ENCODE data around the gene NKAPD1. TPM values are rescaled to one million over a fixed set of nuclear protein-coding genes. Genes with fewer than 3 reads are reported as not detected.
A peak's percentile ranks its signal among the peaks of the same experiment; 100 is the strongest.

The NKAPD1 gene
- total RNA-seq, 4 donors from 2014 or later, result 3.0 to 24.0 (median 8.7) TPM

GRCh38 chr11:112127056-112127455 is 53.0 kb downstream of the NKAPD1 start:
- in situ Hi-C loops (cut with MboI; ENCODE audit: low pct_ligation_motif_present in 1 of 4, low pct_unique_long_range_greater_than_20kb in 1 of 4, low sequenced_read_pairs in 3 of 4) (no loop called here), intact Hi-C loops (cut with DNase I; ENCODE audit: low total_unique reads) (no loop called here)
- Histone ChIP-seq H3K27me3 (no peaks in the 10 kb centered on the region), H3K36me3 (no peaks in the 10 kb centered on the region), H3K9me3 (no peaks in the 10 kb centered on the region), H3K27ac (no peak overlapping the region), H3K4me1 (peaks cover 16 to 41% (median 25%) of the 10 kb centered on the region in 4 donors), H3K4me3 (no peak overlapping the region)
- 93 to 100% methylated on average over 1 to 2 of the region's 2 CpGs for WGBS, 2 donors (ENCODE audit: low coverage in 1 of 2)
- DNase-seq, result no peak
- TF ChIP-seq POLR2A (IDR thresholded peaks at IDR 0.05), result no peak
- no peak for TF ChIP-seq POLR2AphosphoS5 (IDR thresholded peaks at IDR 0.05)
- TF ChIP-seq CTCF (IDR thresholded peaks at IDR 0.05), result no peak
- TF ChIP-seq EP300 (IDR thresholded peaks at IDR 0.05; ENCODE audit: low read depth), result no peak

- Histone ChIP-seq H3K4me1 (peaks cover 23 to 55% (median 34%) of the 10 kb centered on the region in 4 donors), H3K27me3 (no peaks in the 10 kb centered on the region), H3K9me3 (no peaks in the 10 kb centered on the region), H3K27ac (peak overlapping the region; percentile 74 to 83 (median 76)), H3K36me3 (no peaks in the 10 kb centered on the region), H3K4me3 (no peak overlapping the region)
- intact Hi-C loops (cut with DNase I; ENCODE audit: low total_unique reads) (no loop called here), in situ Hi-C loops (cut with MboI; ENCODE audit: low pct_ligation_motif_present in 1 of 4, low pct_unique_long_range_greater_than_20kb in 1 of 4, low sequenced_read_pairs in 3 of 4) (no loop called here)
- no peak for TF ChIP-seq POLR2A (IDR thresholded peaks at IDR 0.05)
- TF ChIP-seq POLR2AphosphoS5 (IDR thresholded peaks at IDR 0.05), result peak in 1 of 3 donors; percentile 50
- TF ChIP-seq CTCF (IDR thresholded peaks at IDR 0.05), result no peak
- peak; percentile 90 for DNase-seq
- WGBS, 2 donors (ENCODE audit: low coverage in 1 of 2), result 33 to 40% methylated on average over 2 to 3 of the region's 3 CpGs
Measured at GRCh38 chr11:112128483-112129121, 54.5 kb downstream of the NKAPD1 start.

- 77 to 82% methylated on average over 4 to 5 of the region's 5 CpGs for WGBS, 2 donors (ENCODE audit: low coverage in 1 of 2)
- Histone ChIP-seq H3K27me3 (no peaks in the 10 kb centered on the region), H3K36me3 (no peaks in the 10 kb centered on the region), H3K4me3 (no peak overlapping the region), H3K27ac (peak overlapping the region; percentile 74 to 83 (median 76)), H3K4me1 (peaks cover 23 to 62% (median 39%) of the 10 kb centered on the region in 4 donors), H3K9me3 (no peaks in the 10 kb centered on the region)
- no peak for TF ChIP-seq CTCF (IDR thresholded peaks at IDR 0.05)
- TF ChIP-seq POLR2AphosphoS5 (IDR thresholded peaks at IDR 0.05), result no peak
- TF ChIP-seq POLR2A (IDR thresholded peaks at IDR 0.05), result no peak
- no peak for TF ChIP-seq EP300 (IDR thresholded peaks at IDR 0.05; ENCODE audit: low read depth)
- in situ Hi-C loops (cut with MboI; ENCODE audit: low pct_ligation_motif_present in 1 of 4, low pct_unique_long_range_greater_than_20kb in 1 of 4, low sequenced_read_pairs in 3 of 4), result no loop called here
- intact Hi-C loops (cut with DNase I; ENCODE audit: low total_unique reads), result loop anchor here (5.0 kb wide), 1 partner anchor 852 kb away; no protein-coding TSS in a partner anchor
- no peak for DNase-seq
Measured at GRCh38 chr11:112129656-112130055, 55.6 kb downstream of the NKAPD1 start.

- WGBS, 2 donors (ENCODE audit: low coverage in 1 of 2), result 40 to 52% methylated on average over 1 to 2 of the region's 2 CpGs
- peak overlapping the region; percentile 83 to 86 (median 84) for H3K27ac ChIP-seq
- intact Hi-C loops (cut with DNase I; ENCODE audit: low total_unique reads) (loop anchor here (5.0 kb wide), 1 partner anchor 855 kb away; no protein-coding TSS in a partner anchor), in situ Hi-C loops (cut with MboI; ENCODE audit: low pct_ligation_motif_present in 1 of 4, low pct_unique_long_range_greater_than_20kb in 1 of 4, low sequenced_read_pairs in 3 of 4) (no loop called here)
- H3K4me3 ChIP-seq, result no peak overlapping the region
- peaks cover 23 to 62% (median 39%) of the 10 kb centered on the region in 4 donors for H3K4me1 ChIP-seq
- H3K9me3 ChIP-seq, result no peaks in the 10 kb centered on the region
- DNase-seq, result no peak
- no peak for TF ChIP-seq EP300 (IDR thresholded peaks at IDR 0.05; ENCODE audit: low read depth)
- TF ChIP-seq CTCF (IDR thresholded peaks at IDR 0.05), result no peak
- TF ChIP-seq POLR2A (IDR thresholded peaks at IDR 0.05), result no peak
- no peak for TF ChIP-seq POLR2AphosphoS5 (IDR thresholded peaks at IDR 0.05)
- no peaks in the 10 kb centered on the region for H3K36me3 ChIP-seq
- no peaks in the 10 kb centered on the region for H3K27me3 ChIP-seq
Measured at GRCh38 chr11:112132737-112133136, 58.6 kb downstream of the NKAPD1 start.

All from transverse colon (tissue), 4 donors.